HepG2 (cell line): Measurements from ENCODE around the gene P2RX2. TPM values are rescaled to one million over a fixed set of nuclear protein-coding genes. Genes with fewer than 3 reads are reported as not detected.

Experiments
- ARID2 ChIP-seq: sonication (generic); formaldehyde crosslinking; IDR thresholded peaks from 2 replicates; pipeline ENCODE4 v1.8.1; 2022; ENCODE audit warnings: mild to moderate bottlenecking, missing genetic modification reagents, borderline replicate concordance
- ELF3 ChIP-seq: IDR thresholded peaks from 2 replicates; pipeline ENCODE4 v1.6.1; 2016; ENCODE audit warnings: missing genetic modification reagents, missing compliant biosample characterization
- HMG20B ChIP-seq: conservative IDR thresholded peaks from 2 replicates; pipeline ENCODE4 v1.6.1; 2016; ENCODE audit warnings: missing genetic modification reagents, missing compliant biosample characterization
- HNRNPH1 ChIP-seq: fragments of 200-400 bp; formaldehyde crosslinking; optimal IDR thresholded peaks from 2 replicates; pipeline ENCODE3; 2017; ENCODE audit warnings: mild to moderate bottlenecking, low read depth, low read length
- HNRNPL ChIP-seq: fragments of 200-400 bp; formaldehyde crosslinking; IDR thresholded peaks from 2 replicates; pipeline ENCODE4 v1.6.1; 2017; ENCODE audit warnings: mild to moderate bottlenecking, low read depth, low read length
- KAT2B ChIP-seq: fragments of 150-350 bp; IDR thresholded peaks from 2 replicates; pipeline ENCODE4 v1.6.1; 2014; ENCODE audit warnings: low read depth, low read length, borderline replicate concordance
- KDM3A ChIP-seq: IDR thresholded peaks from 2 replicates; pipeline ENCODE4 v1.6.1; 2018; ENCODE audit warnings: low read depth, missing compliant biosample characterization
- NONO ChIP-seq, 2 experiments: fragments of 450-650 bp in 1 of 2; sonication (generic) in 1 of 2; formaldehyde crosslinking in 1 of 2; IDR thresholded peaks in 1 of 2; conservative IDR thresholded peaks in 1 of 2; 2 replicates each; pipeline versions ENCODE4 v1.6.1 to v1.8.0; 2017 to 2022; ENCODE audit warnings: mild to moderate bottlenecking in 1 of 2, missing genetic modification reagents in 1 of 2, moderate library complexity in 1 of 2
- NR2C2 ChIP-seq: sonication (generic); formaldehyde crosslinking; IDR thresholded peaks from 2 replicates; pipeline ENCODE4 v1.4.0; 2020; ENCODE audit warnings: missing genetic modification reagents, mild to moderate bottlenecking, moderate library complexity, borderline replicate concordance
- RBM22 ChIP-seq: fragments of 200-400 bp; formaldehyde crosslinking; optimal IDR thresholded peaks from 2 replicates; pipeline ENCODE3; 2017; ENCODE audit warnings: mild to moderate bottlenecking, low read length, moderate library complexity
- SRY ChIP-seq: sonication (generic); formaldehyde crosslinking; IDR thresholded peaks from 2 replicates; pipeline ENCODE4 v1.8.0; 2022; ENCODE audit warnings: mild to moderate bottlenecking, missing genetic modification reagents
- TBX3 ChIP-seq: fragments of 450-650 bp; IDR thresholded peaks from 2 replicates; pipeline ENCODE4 v1.6.1; 2017; ENCODE audit warnings: antibody characterized with exemption, mild to moderate bottlenecking, inconsistent platforms, borderline replicate concordance
- ZFP41 ChIP-seq: sonication (generic); formaldehyde crosslinking; IDR thresholded peaks from 2 replicates; pipeline ENCODE4 v1.4.0; 2020; ENCODE audit warnings: mild to moderate bottlenecking, missing genetic modification reagents, borderline replicate concordance
- ZNF30 ChIP-seq: sonication (generic); formaldehyde crosslinking; IDR thresholded peaks from 2 replicates; pipeline ENCODE4 v1.5.0; 2020; ENCODE audit warnings: mild to moderate bottlenecking, missing genetic modification reagents
- ZNF337 ChIP-seq: sonication (generic); formaldehyde crosslinking; IDR thresholded peaks from 2 replicates; pipeline ENCODE4 v1.5.1; 2020; ENCODE audit warnings: missing genetic modification reagents, low read depth, mild to moderate bottlenecking, borderline replicate concordance
- ZNF772 ChIP-seq: sonication (generic); formaldehyde crosslinking; IDR thresholded peaks from 2 replicates; pipeline ENCODE4 v1.5.0; 2020; ENCODE audit warnings: mild to moderate bottlenecking, missing genetic modification reagents
- polyA plus RNA-seq, 8 experiments: library from polyadenylated mRNA; depleted of rRNA in 3 of 8; stranded (reverse) in 7 of 8; unstranded in 1 of 8; fragments of >200 nt; fragmentation: Illumina TruSeq in 4 of 8; extraction: Trizol in 4 of 8; gene quantifications; 2 replicates each; pipeline versions ENCODE4 v1.2.1 to v1.2.3, GENCODE V29; 2011 to 2016; ENCODE audit warnings: low read depth in 4 of 8, missing spikeins in 1 of 8, mixed read lengths in 1 of 8; ENCODE audit not compliant: insufficient read depth in 1 of 8
- total RNA-seq, 5 experiments: library from RNA; depleted of rRNA; stranded (reverse); fragments of >200 nt; fragmentation: Illumina TruSeq; extraction: Trizol; gene quantifications; 2 replicates each; pipeline ENCODE4 v1.2.3, GENCODE V29; 2016; ENCODE audit warnings: low read depth in 1 of 5
- TF ChIP-seq, protein P1 (sequence below): sonication (generic); formaldehyde crosslinking; IDR thresholded peaks from 2 replicates; pipeline ENCODE4 v1.4.0; 2020; ENCODE audit warnings: missing genetic modification reagents, borderline replicate concordance
- TF ChIP-seq, protein P2 (sequence below): sonication (generic); formaldehyde crosslinking; IDR thresholded peaks from 2 replicates; pipeline ENCODE4 v1.4.0; 2020; ENCODE audit warnings: missing genetic modification reagents
- TF ChIP-seq, protein P3 (sequence below): IDR thresholded peaks from 2 replicates; pipeline ENCODE4 v1.6.1; 2016
- TF ChIP-seq, protein P4 (sequence below): sonication (generic); formaldehyde crosslinking; IDR thresholded peaks from 2 replicates; pipeline ENCODE4 v1.5.0; 2020; ENCODE audit warnings: mild to moderate bottlenecking, missing genetic modification reagents
- TF ChIP-seq, protein P5 (sequence below): IDR thresholded peaks from 2 replicates; pipeline ENCODE4 v1.6.1; 2012; ENCODE audit warnings: inconsistent platforms
- TF ChIP-seq, protein P6 (sequence below): IDR thresholded peaks from 2 replicates; pipeline ENCODE4 v1.6.1; 2016; ENCODE audit warnings: mild to moderate bottlenecking, missing biosample characterization, missing genetic modification reagents

The P2RX2 gene
- total and polyA plus RNA-seq, 2 of the 13 experiments (the other 11 are each of a cell fraction or from before 2014, with no cell fraction given): not detected

DNA sequence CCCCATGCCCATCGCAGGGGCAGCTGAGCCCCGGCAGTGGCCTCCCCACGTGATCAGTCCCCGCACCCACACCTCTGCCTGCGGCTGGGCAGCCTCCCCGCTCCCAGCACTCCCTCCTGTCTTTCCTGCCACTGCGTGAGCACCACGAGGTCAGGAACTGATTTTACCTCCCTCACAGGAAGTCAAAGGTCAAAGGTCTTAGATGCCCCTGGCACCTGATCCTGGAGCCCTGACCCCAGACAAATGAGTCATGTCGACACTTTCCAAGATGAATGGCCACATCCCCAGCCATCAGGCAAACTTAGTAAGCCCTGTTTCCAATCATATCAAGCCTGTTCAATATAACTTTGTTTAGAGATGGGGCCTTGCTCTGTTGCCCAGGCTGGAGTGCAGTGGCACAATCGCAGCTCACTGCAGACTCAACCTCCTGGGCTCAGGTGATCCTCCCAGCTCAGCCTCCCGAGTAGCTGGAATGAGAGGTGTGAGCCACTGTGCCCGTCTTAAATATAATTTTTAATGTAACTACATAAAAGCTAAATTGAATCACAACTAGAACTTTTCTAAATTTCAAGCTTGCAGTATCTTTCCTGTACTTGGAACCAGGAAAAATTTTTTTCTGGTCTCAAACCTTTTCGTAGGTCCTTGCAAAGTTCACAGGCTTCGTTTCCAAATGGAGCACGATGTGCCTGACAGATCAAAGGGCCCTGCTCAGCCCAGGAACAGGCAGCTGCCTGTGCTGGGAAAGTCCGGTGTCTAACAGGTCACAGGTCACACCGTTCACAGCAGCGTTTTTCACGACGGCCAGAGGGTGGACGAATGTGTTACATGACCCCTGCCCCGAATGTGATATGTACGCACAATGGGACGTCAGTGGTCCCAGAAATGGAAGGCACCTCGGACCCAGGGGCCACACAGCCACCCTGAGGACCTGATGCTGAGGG is 10.1 kb upstream of the P2RX2 start (continued):
- TF ChIP-seq, protein P1, sequence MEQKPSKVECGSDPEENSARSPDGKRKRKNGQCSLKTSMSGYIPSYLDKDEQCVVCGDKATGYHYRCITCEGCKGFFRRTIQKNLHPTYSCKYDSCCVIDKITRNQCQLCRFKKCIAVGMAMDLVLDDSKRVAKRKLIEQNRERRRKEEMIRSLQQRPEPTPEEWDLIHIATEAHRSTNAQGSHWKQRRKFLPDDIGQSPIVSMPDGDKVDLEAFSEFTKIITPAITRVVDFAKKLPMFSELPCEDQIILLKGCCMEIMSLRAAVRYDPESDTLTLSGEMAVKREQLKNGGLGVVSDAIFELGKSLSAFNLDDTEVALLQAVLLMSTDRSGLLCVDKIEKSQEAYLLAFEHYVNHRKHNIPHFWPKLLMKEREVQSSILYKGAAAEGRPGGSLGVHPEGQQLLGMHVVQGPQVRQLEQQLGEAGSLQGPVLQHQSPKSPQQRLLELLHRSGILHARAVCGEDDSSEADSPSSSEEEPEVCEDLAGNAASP: peak; percentile 70; the same call in 1 of the 2 replicates
- no peak for TF ChIP-seq ZNF337 (CRISPR knock-in tag)
- TF ChIP-seq, protein P2, sequence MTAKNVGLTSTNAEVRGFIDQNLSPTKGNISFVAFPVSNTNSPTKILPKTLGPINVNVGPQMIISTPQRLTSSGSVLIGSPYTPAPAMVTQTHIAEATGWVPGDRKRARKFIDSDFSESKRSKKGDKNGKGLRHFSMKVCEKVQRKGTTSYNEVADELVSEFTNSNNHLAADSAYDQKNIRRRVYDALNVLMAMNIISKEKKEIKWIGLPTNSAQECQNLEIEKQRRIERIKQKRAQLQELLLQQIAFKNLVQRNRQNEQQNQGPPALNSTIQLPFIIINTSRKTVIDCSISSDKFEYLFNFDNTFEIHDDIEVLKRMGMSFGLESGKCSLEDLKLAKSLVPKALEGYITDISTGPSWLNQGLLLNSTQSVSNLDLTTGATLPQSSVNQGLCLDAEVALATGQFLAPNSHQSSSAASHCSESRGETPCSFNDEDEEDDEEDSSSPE: peak; percentile 62; the same call in 1 of the 2 replicates
- TF ChIP-seq HNRNPL: peak; percentile 69; the same call in 1 of the 2 replicates
- TF ChIP-seq KAT2B: no peak
- TF ChIP-seq HNRNPH1: no peak
- 0 out of 2 replicates have a peak, but pooled peaks have one; percentile 71 for TF ChIP-seq KDM3A (CRISPR knock-in tag)
- no peak for TF ChIP-seq ZNF30 (CRISPR knock-in tag)
- TF ChIP-seq, protein P3, sequence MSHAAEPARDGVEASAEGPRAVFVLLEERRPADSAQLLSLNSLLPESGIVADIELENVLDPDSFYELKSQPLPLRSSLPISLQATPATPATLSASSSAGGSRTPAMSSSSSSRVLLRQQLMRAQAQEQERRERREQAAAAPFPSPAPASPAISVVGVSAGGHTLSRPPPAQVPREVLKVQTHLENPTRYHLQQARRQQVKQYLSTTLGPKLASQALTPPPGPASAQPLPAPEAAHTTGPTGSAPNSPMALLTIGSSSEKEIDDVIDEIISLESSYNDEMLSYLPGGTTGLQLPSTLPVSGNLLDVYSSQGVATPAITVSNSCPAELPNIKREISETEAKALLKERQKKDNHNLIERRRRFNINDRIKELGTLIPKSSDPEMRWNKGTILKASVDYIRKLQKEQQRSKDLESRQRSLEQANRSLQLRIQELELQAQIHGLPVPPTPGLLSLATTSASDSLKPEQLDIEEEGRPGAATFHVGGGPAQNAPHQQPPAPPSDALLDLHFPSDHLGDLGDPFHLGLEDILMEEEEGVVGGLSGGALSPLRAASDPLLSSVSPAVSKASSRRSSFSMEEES: peak; percentile 89
- no peak for TF ChIP-seq RBM22
- TF ChIP-seq HMG20B (CRISPR knock-in tag): peak; percentile 72; the same call in 1 of the 2 replicates
- TF ChIP-seq, protein P4, sequence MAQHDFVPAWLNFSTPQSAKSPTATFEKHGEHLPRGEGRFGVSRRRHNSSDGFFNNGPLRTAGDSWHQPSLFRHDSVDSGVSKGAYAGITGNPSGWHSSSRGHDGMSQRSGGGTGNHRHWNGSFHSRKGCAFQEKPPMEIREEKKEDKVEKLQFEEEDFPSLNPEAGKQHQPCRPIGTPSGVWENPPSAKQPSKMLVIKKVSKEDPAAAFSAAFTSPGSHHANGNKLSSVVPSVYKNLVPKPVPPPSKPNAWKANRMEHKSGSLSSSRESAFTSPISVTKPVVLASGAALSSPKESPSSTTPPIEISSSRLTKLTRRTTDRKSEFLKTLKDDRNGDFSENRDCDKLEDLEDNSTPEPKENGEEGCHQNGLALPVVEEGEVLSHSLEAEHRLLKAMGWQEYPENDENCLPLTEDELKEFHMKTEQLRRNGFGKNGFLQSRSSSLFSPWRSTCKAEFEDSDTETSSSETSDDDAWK (CRISPR knock-in tag): no peak
- TF ChIP-seq ZNF772 (CRISPR knock-in tag): peak; percentile 62; the same call in 1 of the 2 replicates
- TF ChIP-seq ARID2 (CRISPR knock-in tag): no peak
- TF ChIP-seq TBX3: no peak
- TF ChIP-seq NONO (IDR thresholded peaks at IDR 0.05): no peak
- no peak for TF ChIP-seq NONO (CRISPR knock-in tag; conservative IDR thresholded peaks at IDR 0.05)
- TF ChIP-seq, protein P5, sequence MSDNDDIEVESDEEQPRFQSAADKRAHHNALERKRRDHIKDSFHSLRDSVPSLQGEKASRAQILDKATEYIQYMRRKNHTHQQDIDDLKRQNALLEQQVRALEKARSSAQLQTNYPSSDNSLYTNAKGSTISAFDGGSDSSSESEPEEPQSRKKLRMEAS: peak; percentile 95
- peak; percentile 97 for TF ChIP-seq NR2C2
- 0 out of 2 replicates have a peak, but pooled peaks have one; percentile 63 for TF ChIP-seq ZFP41 (CRISPR knock-in tag)
- TF ChIP-seq SRY (CRISPR knock-in tag): no peak
- TF ChIP-seq, protein P6, sequence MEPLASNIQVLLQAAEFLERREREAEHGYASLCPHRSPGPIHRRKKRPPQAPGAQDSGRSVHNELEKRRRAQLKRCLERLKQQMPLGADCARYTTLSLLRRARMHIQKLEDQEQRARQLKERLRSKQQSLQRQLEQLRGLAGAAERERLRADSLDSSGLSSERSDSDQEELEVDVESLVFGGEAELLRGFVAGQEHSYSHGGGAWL (CRISPR knock-in tag): peak; percentile 50; the same call in 1 of the 2 replicates
- TF ChIP-seq ELF3 (CRISPR knock-in tag): peak; percentile 52; the same call in 1 of the 2 replicates
